ENCODE measurements around the gene HECTD1. TPM values are rescaled to one million over a fixed set of nuclear protein-coding genes. Genes with fewer than 3 reads are reported as not detected.

The HECTD1 gene
- total RNA-seq, 1 donor from 2014 or later, result 163 TPM

GRCh38 chr14:31181271-31181670 lies 26.3 kb downstream of the HECTD1 start:
- H3K9me3 Mint-ChIP-seq (ENCODE audit: low read depth), result no peaks in the 10 kb centered on the region
- peaks cover 4% of the 10 kb centered on the region for H3K4me1 Mint-ChIP-seq (ENCODE audit: low read depth)
- H3K27me3 Mint-ChIP-seq, result no peaks in the 10 kb centered on the region
- no peak overlapping the region for H3K4me3 Mint-ChIP-seq (ENCODE audit: low read depth)
- no peak overlapping the region for H3K27ac Mint-ChIP-seq
- peaks cover 12% of the 10 kb centered on the region for H3K36me3 Mint-ChIP-seq (ENCODE audit: insufficient read depth)
- TF ChIP-seq, protein P1, sequence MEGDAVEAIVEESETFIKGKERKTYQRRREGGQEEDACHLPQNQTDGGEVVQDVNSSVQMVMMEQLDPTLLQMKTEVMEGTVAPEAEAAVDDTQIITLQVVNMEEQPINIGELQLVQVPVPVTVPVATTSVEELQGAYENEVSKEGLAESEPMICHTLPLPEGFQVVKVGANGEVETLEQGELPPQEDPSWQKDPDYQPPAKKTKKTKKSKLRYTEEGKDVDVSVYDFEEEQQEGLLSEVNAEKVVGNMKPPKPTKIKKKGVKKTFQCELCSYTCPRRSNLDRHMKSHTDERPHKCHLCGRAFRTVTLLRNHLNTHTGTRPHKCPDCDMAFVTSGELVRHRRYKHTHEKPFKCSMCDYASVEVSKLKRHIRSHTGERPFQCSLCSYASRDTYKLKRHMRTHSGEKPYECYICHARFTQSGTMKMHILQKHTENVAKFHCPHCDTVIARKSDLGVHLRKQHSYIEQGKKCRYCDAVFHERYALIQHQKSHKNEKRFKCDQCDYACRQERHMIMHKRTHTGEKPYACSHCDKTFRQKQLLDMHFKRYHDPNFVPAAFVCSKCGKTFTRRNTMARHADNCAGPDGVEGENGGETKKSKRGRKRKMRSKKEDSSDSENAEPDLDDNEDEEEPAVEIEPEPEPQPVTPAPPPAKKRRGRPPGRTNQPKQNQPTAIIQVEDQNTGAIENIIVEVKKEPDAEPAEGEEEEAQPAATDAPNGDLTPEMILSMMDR (IDR thresholded peaks at IDR 0.05; ENCODE audit: unreplicated experiment), result no peak
- DNase-seq (ENCODE audit: low spot score, unreplicated experiment), result no peak

DNA sequence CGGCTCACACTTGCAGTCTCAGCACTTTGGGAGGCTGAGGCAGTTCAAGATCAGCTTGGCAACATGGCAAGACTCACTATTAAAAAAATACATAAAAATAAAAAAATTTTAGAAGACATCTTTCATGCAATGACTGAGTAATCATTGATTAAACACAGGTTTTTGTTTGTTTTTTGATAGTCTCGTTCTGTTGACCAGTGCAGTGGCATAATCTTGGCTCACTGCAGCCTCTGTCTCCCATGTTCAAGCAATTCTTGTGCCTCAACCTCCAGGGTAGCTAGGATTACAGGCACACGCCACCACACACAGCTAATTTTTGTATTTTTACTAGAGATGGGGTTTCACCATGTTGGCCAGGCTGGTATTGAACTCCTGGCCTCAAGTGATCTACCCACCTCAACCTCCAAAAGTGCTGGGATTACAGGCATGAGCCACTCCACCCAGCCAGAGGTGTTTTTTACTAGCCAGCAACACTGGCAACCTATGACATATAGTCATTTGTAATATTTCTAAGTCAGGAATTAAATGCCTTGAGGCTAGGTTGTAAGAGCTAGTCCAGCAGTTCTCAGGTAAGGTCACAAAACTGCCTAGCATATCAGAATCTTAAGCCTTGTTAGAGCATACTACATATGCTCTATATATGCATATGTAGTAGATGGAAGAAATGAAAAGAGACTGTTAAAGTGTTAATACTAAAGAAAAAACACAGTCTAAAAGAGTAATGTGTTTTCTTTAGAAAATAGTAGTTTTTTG lies 27.1 kb downstream of the HECTD1 start:
- H3K9me3 Mint-ChIP-seq (ENCODE audit: low read depth), result no peaks in the 10 kb centered on the region

DNA sequence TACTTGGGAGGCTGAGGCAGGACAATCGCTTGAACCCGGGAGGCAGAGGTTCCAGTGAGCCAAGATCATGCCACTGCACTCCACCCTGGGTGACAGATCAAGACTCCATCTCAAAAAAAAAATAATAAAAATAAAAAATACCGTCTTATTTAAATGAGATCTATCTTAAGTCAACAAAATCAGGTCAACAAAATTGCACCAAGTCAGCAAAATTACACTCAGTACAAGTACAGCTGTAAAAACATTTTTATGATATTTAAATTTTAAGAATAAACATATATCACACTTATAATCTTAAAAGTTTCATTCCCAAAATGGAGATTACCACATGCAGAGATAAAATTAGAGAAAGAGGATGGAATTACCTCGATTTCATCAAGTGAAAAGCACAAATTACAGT lies 33.2 kb downstream of the HECTD1 start:
- H3K27me3 Mint-ChIP-seq, result no peaks in the 10 kb centered on the region
- H3K27ac Mint-ChIP-seq, result no peak overlapping the region
- H3K9me3 Mint-ChIP-seq (ENCODE audit: low read depth), result no peaks in the 10 kb centered on the region
- H3K4me3 Mint-ChIP-seq (ENCODE audit: low read depth), result no peak overlapping the region
- TF ChIP-seq, protein P1 (IDR thresholded peaks at IDR 0.05; ENCODE audit: unreplicated experiment), result no peak
- H3K36me3 Mint-ChIP-seq (ENCODE audit: insufficient read depth), result peaks cover 27% of the 10 kb centered on the region
- no peaks in the 10 kb centered on the region for H3K4me1 Mint-ChIP-seq (ENCODE audit: low read depth)
- DNase-seq (ENCODE audit: low spot score, unreplicated experiment), result no peak

More for the DNA sequence above, 27.1 kb downstream of the HECTD1 start:
- no peak for DNase-seq (ENCODE audit: low spot score, unreplicated experiment)
- Mint-ChIP-seq H3K27me3 (no peaks in the 10 kb centered on the region), H3K4me1 (ENCODE audit: low read depth) (peaks cover 4% of the 10 kb centered on the region), H3K27ac (no peak overlapping the region), H3K36me3 (ENCODE audit: insufficient read depth) (peaks cover 10% of the 10 kb centered on the region), H3K4me3 (ENCODE audit: low read depth) (no peak overlapping the region)
- TF ChIP-seq, protein P1 (IDR thresholded peaks at IDR 0.05; ENCODE audit: unreplicated experiment), result no peak

GRCh38 chr14:31173120-31173837 lies 34.3 kb downstream of the HECTD1 start:
- Mint-ChIP-seq H3K27me3 (no peaks in the 10 kb centered on the region), H3K27ac (no peak overlapping the region), H3K36me3 (ENCODE audit: insufficient read depth) (peaks cover 26% of the 10 kb centered on the region), H3K4me1 (ENCODE audit: low read depth) (no peaks in the 10 kb centered on the region), H3K9me3 (ENCODE audit: low read depth) (no peaks in the 10 kb centered on the region), H3K4me3 (ENCODE audit: low read depth) (no peak overlapping the region)
- no peak for DNase-seq (ENCODE audit: low spot score, unreplicated experiment)
- TF ChIP-seq, protein P1 (IDR thresholded peaks at IDR 0.05; ENCODE audit: unreplicated experiment), result no peak

DNA sequence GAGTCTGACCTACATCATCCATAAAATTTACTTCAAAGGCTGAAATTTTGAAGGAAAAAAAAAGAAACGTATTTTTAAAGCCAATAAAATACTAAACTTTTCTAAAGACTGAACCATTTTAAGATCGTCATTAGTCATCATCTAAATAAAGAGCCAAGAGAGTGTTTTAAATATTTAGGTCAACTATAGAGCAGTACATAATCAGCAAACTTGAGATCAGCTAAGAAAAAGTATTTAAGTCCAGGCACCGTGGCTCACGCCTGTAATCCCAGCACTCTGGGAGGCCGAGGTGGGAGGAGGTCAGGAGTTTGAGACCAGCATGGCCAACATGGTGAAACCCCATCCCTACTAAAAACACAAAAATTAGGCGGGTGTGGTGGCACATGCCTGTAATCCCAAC lies 35.5 kb downstream of the HECTD1 start:
- no peaks in the 10 kb centered on the region for H3K27me3 Mint-ChIP-seq
- no peak overlapping the region for H3K4me3 Mint-ChIP-seq (ENCODE audit: low read depth)
- H3K4me1 Mint-ChIP-seq (ENCODE audit: low read depth), result no peaks in the 10 kb centered on the region
- no peak for DNase-seq (ENCODE audit: low spot score, unreplicated experiment)
- TF ChIP-seq, protein P1 (IDR thresholded peaks at IDR 0.05; ENCODE audit: unreplicated experiment), result no peak
- H3K27ac Mint-ChIP-seq, result no peak overlapping the region
- peaks cover 30% of the 10 kb centered on the region for H3K36me3 Mint-ChIP-seq (ENCODE audit: insufficient read depth)
- no peaks in the 10 kb centered on the region for H3K9me3 Mint-ChIP-seq (ENCODE audit: low read depth)
